NCI-H2107 (cell line): ENCODE data around the gene SELENOH.
"Not testable (repeated sequence)": the region's sequence is repeated elsewhere in the genome, so short reads cannot be mapped to it uniquely, and the experiment has no call there.

Experiments
- DNase-seq: peaks from one replicate; lab custom pipeline; 2025; lab: John Stamatoyannopoulos, UW

SELENOH gene, protein sequence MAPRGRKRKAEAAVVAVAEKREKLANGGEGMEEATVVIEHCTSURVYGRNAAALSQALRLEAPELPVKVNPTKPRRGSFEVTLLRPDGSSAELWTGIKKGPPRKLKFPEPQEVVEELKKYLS

GRCh38 chr11:57741132-57742086 lies at the start of gene SELENOH:
SELENOH (plus strand) TSS chr11:57741491; CDS start chr11:57741596, 105 bp downstream.
- DNase-seq: peak; percentile 94

DNA sequence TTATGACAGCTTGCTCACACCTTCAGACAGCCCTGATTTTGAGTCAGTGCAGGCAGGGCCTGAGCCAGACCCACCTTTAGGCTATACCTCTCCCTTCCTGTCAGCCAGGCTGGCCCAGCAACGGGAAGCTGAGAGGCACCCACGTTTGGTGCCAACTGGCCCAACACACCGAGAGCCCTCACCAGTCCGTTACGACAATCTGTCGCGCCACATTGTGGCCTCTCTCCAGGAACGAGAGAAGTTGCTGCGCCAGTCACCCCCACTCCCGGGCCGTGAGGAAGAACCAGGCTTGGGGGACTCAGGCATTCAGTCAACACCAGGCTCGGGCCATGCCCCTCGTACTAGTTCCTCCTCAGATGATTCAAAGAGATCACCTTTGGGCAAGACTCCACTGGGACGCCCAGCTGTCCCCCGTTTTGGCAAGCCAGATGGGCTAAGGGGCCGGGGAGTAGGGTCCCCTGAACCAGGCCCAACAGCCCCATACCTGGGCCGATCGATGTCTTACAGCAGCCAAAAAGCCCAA lies 42.4 kb upstream of the SELENOH start:
- DNase-seq: no peak

DNA sequence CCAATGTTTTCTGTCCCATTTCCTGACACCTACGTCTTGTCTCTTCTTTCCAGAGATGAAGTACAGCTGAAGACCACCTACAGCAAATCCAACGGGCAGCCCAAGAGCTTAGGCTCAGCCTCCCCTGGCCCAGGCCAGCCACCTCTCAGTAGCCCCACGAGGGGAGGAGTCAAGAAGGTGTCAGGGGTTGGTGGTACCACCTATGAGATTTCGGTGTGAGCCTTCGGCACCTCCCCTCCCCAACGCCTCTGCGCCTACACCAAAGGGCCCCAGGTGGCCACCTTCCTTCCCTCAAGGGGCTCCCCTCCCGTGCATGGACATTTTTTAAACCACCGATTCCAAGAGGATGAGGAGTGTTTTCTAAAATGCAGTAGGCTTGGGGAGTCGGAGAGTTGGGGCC lies 41.5 kb upstream of the SELENOH start:
- no peak for DNase-seq

- no peak for DNase-seq
These were observed 40.9 kb upstream of the SELENOH start for GRCh38 chr11:57700425-57700824.

GRCh38 chr11:57703341-57703740 lies 38.0 kb upstream of the SELENOH start:
- no peak for DNase-seq

DNA sequence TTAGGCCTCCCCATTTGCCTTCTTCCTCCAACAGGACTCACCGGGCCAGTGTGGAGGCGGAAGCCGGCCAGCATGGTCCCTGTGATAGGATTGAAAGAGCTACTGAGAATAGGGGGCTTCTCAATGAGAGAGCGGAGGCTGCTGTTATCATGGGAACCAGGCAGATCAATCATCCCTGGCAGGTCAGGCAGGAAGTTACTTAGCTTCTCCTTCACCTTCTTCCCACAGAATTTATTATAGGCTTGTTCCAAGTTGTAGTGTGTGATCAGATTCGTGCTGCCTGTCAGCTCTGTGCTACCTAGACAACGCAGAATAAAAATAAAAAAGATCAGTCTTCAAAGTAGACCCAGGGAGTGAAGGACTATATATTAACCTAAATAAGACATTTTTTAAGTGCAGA lies 36.4 kb upstream of the SELENOH start:
- DNase-seq: no peak

- DNase-seq: not testable (repeated sequence)
These were observed 35.9 kb upstream of the SELENOH start for GRCh38 chr11:57705432-57705831.

DNA sequence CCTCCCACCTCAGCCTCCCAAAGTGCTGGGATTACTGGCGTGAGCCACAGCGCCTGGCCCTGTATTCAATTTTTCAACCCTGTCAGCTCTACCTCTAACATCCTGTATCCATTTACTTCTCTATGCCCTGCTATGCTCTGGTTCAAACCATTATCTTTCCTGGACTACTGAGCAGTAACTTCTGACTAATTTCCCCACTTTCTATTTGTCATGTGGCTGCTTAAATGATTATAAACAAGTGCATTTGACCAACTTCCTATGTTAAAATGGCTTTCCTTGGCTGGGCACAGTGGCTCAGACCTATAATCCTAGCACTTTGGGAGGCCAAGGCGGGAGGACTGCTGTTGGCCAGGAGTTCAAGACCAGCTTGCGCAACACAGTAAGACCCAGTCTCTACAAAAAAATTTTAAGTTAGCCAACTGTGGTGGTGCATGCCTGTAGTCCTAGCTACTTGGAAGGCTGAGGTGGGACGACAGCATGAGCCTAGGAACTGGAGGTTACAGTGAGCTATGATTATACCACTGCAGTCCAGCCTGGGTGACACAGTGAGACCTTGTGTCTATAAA lies 31.4 kb upstream of the SELENOH start:
- no peak for DNase-seq

GRCh38 chr11:57711414-57712255 lies 29.7 kb upstream of the SELENOH start, which contains the start of gene MED19:
MED19 (minus strand) TSS chr11:57712215; CDS start chr11:57712179, 36 bp downstream.
- DNase-seq: peak; percentile 65

GRCh38 chr11:57712256-57713150 lies 28.8 kb upstream of the SELENOH start, which contains the start of gene TMX2:
TMX2 (plus strand) TSS chr11:57712593; CDS start chr11:57712619, 26 bp downstream.
- DNase-seq: peak; percentile 96

DNA sequence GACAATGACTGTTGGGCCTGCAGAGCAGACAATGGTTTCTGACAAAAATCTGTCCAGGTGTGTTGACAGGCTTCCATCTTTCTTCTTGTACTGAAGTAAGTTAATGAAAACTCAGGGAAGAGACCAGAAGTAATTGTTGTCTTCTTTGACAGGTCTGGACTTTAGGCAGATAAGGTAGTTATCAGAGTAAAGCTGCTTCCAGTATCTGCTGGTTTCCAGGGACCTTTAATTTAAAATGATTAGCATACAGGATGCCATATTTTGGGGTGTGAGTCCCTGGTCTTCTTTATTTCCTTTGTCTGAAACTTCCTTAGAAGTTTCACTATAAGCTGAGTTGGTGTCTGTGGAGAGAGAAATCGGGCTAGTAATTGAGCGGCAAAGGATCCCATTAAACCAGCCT lies 27.5 kb upstream of the SELENOH start:
- no peak for DNase-seq

DNA sequence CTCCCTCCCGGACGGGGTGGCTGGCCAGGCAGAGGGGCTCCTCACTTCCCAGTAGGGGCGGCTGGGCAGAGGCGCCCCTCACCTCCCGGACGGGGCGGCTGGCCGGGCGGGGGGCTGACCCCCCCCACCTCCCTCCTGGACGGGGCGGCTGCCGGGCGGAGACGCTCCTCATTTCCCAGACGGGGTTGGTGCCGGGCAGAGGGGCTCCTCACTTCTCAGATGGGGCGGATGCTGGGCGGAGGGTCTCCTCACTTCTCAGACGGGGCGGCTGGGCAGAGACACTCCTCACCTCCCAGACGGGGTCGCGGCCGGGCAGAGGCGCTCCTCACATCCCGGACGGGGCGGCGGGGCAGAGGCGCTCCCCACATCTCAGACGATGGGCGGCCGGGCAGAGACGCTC lies 24.6 kb upstream of the SELENOH start:
- DNase-seq: not testable (repeated sequence)

GRCh38 chr11:57727185-57727584 lies 14.1 kb upstream of the SELENOH start:
- DNase-seq: no peak

- DNase-seq: no peak
These were observed 12.5 kb upstream of the SELENOH start for GRCh38 chr11:57728829-57729228.

- no peak for DNase-seq
These were observed 11.8 kb upstream of the SELENOH start for GRCh38 chr11:57729479-57729878.

DNA sequence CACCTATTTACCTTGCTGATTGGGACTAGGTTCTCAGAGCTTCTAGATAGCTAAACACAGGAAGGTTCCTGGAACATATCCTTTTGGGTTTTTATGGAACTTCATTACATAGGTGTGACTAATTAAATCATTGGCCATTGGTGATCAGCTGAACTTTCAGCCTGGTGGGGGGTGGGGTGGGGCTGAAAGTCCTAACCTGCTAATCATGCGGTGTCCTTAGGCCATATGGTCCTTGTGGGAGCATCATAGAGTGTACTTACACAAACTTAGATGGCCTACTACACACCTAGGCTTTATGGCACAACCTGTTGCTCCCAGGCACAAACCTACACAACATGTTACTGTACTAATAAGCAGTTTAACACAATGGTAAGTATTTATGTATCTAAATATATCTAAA lies 8.6 kb upstream of the SELENOH start:
- no peak for DNase-seq

GRCh38 chr11:57735619-57736298 lies 5.5 kb upstream of the SELENOH start:
- no peak for DNase-seq

GRCh38 chr11:57742087-57742452 lies 779 bp downstream of the SELENOH start:
- DNase-seq: no peak

DNA sequence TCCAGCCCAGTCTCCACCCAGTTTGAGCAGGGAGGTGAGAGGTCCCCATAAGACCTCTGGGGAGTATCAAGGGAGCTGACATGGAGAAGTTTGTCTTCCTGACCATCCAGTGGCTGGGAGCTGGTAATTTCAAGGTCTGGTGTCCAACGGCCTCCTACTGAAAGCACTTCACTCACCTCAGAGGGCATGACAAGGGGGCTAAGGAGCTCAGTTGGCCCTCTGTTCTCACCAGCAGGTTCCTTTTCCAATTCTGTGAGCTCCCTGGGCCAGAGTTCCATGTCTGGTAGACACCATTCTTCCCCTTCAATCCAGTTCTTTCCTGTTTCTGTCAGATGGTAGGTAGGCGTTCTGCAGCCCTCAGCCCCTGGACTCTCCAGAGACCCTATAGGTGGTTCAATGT lies 3.1 kb downstream of the SELENOH start:
- no peak for DNase-seq

DNA sequence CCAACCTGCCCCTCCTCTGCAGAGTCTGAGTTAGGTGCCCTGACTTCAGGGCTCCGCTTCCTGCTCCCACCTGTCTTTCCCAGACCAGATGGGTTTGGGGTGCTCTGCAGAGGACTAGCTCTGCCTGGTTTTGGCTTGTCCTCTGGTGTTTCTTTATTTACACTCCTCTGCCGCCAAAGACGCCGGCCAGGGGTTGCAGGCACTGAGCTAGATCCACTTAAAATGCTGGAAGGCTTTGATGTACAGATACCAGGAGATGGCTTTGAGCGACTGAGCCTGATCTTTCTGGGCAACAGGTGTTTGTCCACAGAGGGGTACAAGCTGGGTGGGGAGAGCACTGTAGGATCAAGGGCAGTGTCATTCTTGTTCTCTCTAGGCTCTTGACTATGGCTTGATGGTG lies 3.9 kb downstream of the SELENOH start:
- no peak for DNase-seq
